ENCODE results near the gene LIPC. TPM values are rescaled to one million over a fixed set of nuclear protein-coding genes. Genes with fewer than 3 reads are reported as not detected.

The LIPC gene
- total RNA-seq, 1 donor from 2014 or later = not detected

GRCh38 chr15:58584789-58585461 is 153.1 kb downstream of the LIPC start:
- Mint-ChIP-seq H3K4me3 (ENCODE audit: unreplicated experiment) (no peak overlapping the region), H3K27ac (ENCODE audit: unreplicated experiment) (no peak overlapping the region), H3K27me3 (ENCODE audit: unreplicated experiment) (peaks cover 4% of the 10 kb centered on the region), H3K9me3 (ENCODE audit: unreplicated experiment) (peaks cover 5% of the 10 kb centered on the region), H3K36me3 (ENCODE audit: low read depth, unreplicated experiment) (no peaks in the 10 kb centered on the region), H3K4me1 (ENCODE audit: unreplicated experiment) (peaks cover 15% of the 10 kb centered on the region)
- DNase-seq (ENCODE audit: low spot score) = no peak
- no peak for TF ChIP-seq CTCF (IDR thresholded peaks at IDR 0.05; ENCODE audit: unreplicated experiment)

GRCh38 chr15:58585693-58586443 is 154.1 kb downstream of the LIPC start:
- TF ChIP-seq CTCF (IDR thresholded peaks at IDR 0.05; ENCODE audit: unreplicated experiment) = no peak
- Mint-ChIP-seq H3K36me3 (ENCODE audit: low read depth, unreplicated experiment) (no peaks in the 10 kb centered on the region), H3K4me3 (ENCODE audit: unreplicated experiment) (no peak overlapping the region), H3K4me1 (ENCODE audit: unreplicated experiment) (peaks cover 19% of the 10 kb centered on the region), H3K27me3 (ENCODE audit: unreplicated experiment) (peaks cover 4% of the 10 kb centered on the region), H3K27ac (ENCODE audit: unreplicated experiment) (no peak overlapping the region), H3K9me3 (ENCODE audit: unreplicated experiment) (peaks cover 5% of the 10 kb centered on the region)
- DNase-seq (ENCODE audit: low spot score) = no peak

- no peak overlapping the region for H3K4me3 Mint-ChIP-seq (ENCODE audit: unreplicated experiment)
- no peak for TF ChIP-seq CTCF (IDR thresholded peaks at IDR 0.05; ENCODE audit: unreplicated experiment)
- peaks cover 5% of the 10 kb centered on the region for H3K9me3 Mint-ChIP-seq (ENCODE audit: unreplicated experiment)
- no peak for DNase-seq (ENCODE audit: low spot score)
- H3K4me1 Mint-ChIP-seq (ENCODE audit: unreplicated experiment) = peaks cover 19% of the 10 kb centered on the region
- H3K36me3 Mint-ChIP-seq (ENCODE audit: low read depth, unreplicated experiment) = no peaks in the 10 kb centered on the region
- no peak overlapping the region for H3K27ac Mint-ChIP-seq (ENCODE audit: unreplicated experiment)
- H3K27me3 Mint-ChIP-seq (ENCODE audit: unreplicated experiment) = peaks cover 4% of the 10 kb centered on the region
Measured at GRCh38 chr15:58587486-58587885, 155.7 kb downstream of the LIPC start.

- Mint-ChIP-seq H3K27ac (ENCODE audit: unreplicated experiment) (no peak overlapping the region), H3K4me3 (ENCODE audit: unreplicated experiment) (no peak overlapping the region), H3K9me3 (ENCODE audit: unreplicated experiment) (peaks cover 5% of the 10 kb centered on the region), H3K4me1 (ENCODE audit: unreplicated experiment) (peaks cover 19% of the 10 kb centered on the region), H3K36me3 (ENCODE audit: low read depth, unreplicated experiment) (no peaks in the 10 kb centered on the region), H3K27me3 (ENCODE audit: unreplicated experiment) (peaks cover 4% of the 10 kb centered on the region)
- no peak for TF ChIP-seq CTCF (IDR thresholded peaks at IDR 0.05; ENCODE audit: unreplicated experiment)
- DNase-seq (ENCODE audit: low spot score) = no peak
Measured at GRCh38 chr15:58588096-58588495, 156.3 kb downstream of the LIPC start.

- no peak for DNase-seq (ENCODE audit: low spot score)
- no peak overlapping the region for H3K4me3 Mint-ChIP-seq (ENCODE audit: unreplicated experiment)
- no peak overlapping the region for H3K27ac Mint-ChIP-seq (ENCODE audit: unreplicated experiment)
- H3K36me3 Mint-ChIP-seq (ENCODE audit: low read depth, unreplicated experiment) = peaks cover 4% of the 10 kb centered on the region
- peaks cover 19% of the 10 kb centered on the region for H3K4me1 Mint-ChIP-seq (ENCODE audit: unreplicated experiment)
- H3K9me3 Mint-ChIP-seq (ENCODE audit: unreplicated experiment) = peaks cover 4% of the 10 kb centered on the region
- TF ChIP-seq CTCF (IDR thresholded peaks at IDR 0.05; ENCODE audit: unreplicated experiment) = no peak
- peaks cover 4% of the 10 kb centered on the region for H3K27me3 Mint-ChIP-seq (ENCODE audit: unreplicated experiment)
Measured at GRCh38 chr15:58589047-58589446, 157.3 kb downstream of the LIPC start.

Measured in endothelial cell (in vitro differentiated cells).